Common myeloid progenitor, CD34-positive (primary cell): ENCODE results near the gene CC2D1A.
"Not testable (repeated sequence)": the region's sequence is repeated elsewhere in the genome, so short reads cannot be mapped to it uniquely, and the experiment has no call there.

ENCODE experiments used
- CTCF ChIA-PET: fragments of 350-600 bp; sonication (Branson Sonifier 250); formaldehyde crosslinking; loops from one replicate; lab custom pipeline; 2021; ENCODE audit warnings: antibody characterized with exemption; lab: Charles Lee
- POLR2A ChIA-PET: fragments of 350-600 bp; sonication (Branson Sonifier 250); formaldehyde crosslinking; loops from one replicate; lab custom pipeline; 2021; ENCODE audit warnings: antibody characterized with exemption; lab: Charles Lee
- DNase-seq, 3 donors: peaks; one replicate each; pipeline versions ENCODE4 v3.0.0 to v3.0.0-alpha.2; 2013
- H3K27ac ChIP-seq, 2 experiments: 1 replicate in 1 of 2; 2 replicates in 1 of 2; pipeline ENCODE4 v1.7.0; 2013; ENCODE audit warnings: inconsistent platforms in 2 of 2, low read length in 2 of 2, mild to moderate bottlenecking in 2 of 2, low read depth in 1 of 2, moderate library complexity in 1 of 2; ENCODE audit not compliant: severe bottlenecking in 2 of 2, insufficient read depth in 1 of 2, poor library complexity in 1 of 2
- H3K27me3 ChIP-seq, 5 experiments: replicated peaks in 2 of 5; 1 replicate in 3 of 5; 2 replicates in 2 of 5; pipeline versions ENCODE4 v1.6.1 to v1.7.0; 2013; ENCODE audit warnings: low read length in 4 of 5, mild to moderate bottlenecking in 2 of 5, moderate library complexity in 2 of 5, inconsistent platforms in 1 of 5; ENCODE audit not compliant: insufficient read depth in 5 of 5, control insufficient read depth in 4 of 5
- H3K36me3 ChIP-seq, 4 experiments: 1 replicate in 2 of 4; 2 replicates in 2 of 4; pipeline versions ENCODE4 v1.6.1 to v1.7.0; 2013; ENCODE audit warnings: low read length in 3 of 4, control low read depth in 1 of 4, mild to moderate bottlenecking in 1 of 4; ENCODE audit not compliant: control insufficient read depth in 4 of 4, insufficient read depth in 4 of 4
- H3K4me1 ChIP-seq, 4 experiments: 1 replicate in 3 of 4; 2 replicates in 1 of 4; pipeline versions ENCODE4 v1.6.1 to v1.7.1; 2013; ENCODE audit warnings: low read length in 3 of 4, mild to moderate bottlenecking in 3 of 4, control low read depth in 1 of 4, inconsistent platforms in 1 of 4, moderate library complexity in 1 of 4; ENCODE audit not compliant: control insufficient read depth in 4 of 4, insufficient read depth in 4 of 4; ENCODE audit errors: control extremely low read depth in 1 of 4
- H3K4me3 ChIP-seq, 7 experiments: 1 replicate in 4 of 7; 2 replicates in 3 of 7; pipeline versions ENCODE4 v1.5.1 to v1.7.0; 2013; ENCODE audit warnings: mild to moderate bottlenecking in 7 of 7, low read length in 6 of 7, moderate library complexity in 6 of 7, inconsistent platforms in 2 of 7, low read depth in 2 of 7, control low read depth in 1 of 7; ENCODE audit not compliant: insufficient read depth in 4 of 7, control insufficient read depth in 1 of 7; ENCODE audit errors: extremely low read depth in 1 of 7
- H3K9me3 ChIP-seq, 5 experiments: 1 replicate in 4 of 5; 2 replicates in 1 of 5; pipeline versions ENCODE4 v1.6.1 to v1.7.1; 2013; ENCODE audit warnings: low read length in 4 of 5, mild to moderate bottlenecking in 2 of 5, inconsistent platforms in 1 of 5, low read depth in 1 of 5, moderate library complexity in 1 of 5; ENCODE audit not compliant: control insufficient read depth in 4 of 5, insufficient read depth in 2 of 5; ENCODE audit errors: control extremely low read depth in 1 of 5
- WGBS: methylation state at CpG from one replicate; pipeline ENCODE4 v1.1.5; 2013; ENCODE audit not compliant: insufficient coverage; 5-methylcytosine and 5-hydroxymethylcytosine counted together

The CC2D1A gene

GRCh38 chr19:13973479-13973878 lies 67.5 kb downstream of the CC2D1A start:
- H3K36me3 ChIP-seq: peaks cover 5 to 47% (median 31%) of the 10 kb centered on the region in 4 experiments
- not testable (repeated sequence) for H3K9me3 ChIP-seq, H3K4me1 ChIP-seq, H3K27me3 ChIP-seq, H3K4me3 ChIP-seq, H3K27ac ChIP-seq, DNase-seq
- ChIA-PET POLR2A (interaction anchor here (0.8 kb wide), 1 partner anchor 26 kb away, joined by 3 read pairs; no protein-coding TSS in a partner anchor), CTCF (interaction anchor here (0.9 to 1.4 kb wide), 5 partner anchors 10 to 76 kb away, joined by 3 to 4 read pairs (median 3); no protein-coding TSS in a partner anchor)
- WGBS: 100% methylated on average over 3 of the region's 3 CpGs

GRCh38 chr19:13974073-13974472 lies 68.1 kb downstream of the CC2D1A start:
- peak in 1 of 3 donors; percentile 35 for DNase-seq
- Histone ChIP-seq H3K4me1 (peaks cover 0 to 14% (median 11%) of the 10 kb centered on the region in 4 experiments), H3K27me3 (no peaks in the 10 kb centered on the region), H3K36me3 (peaks cover 3 to 41% (median 25%) of the 10 kb centered on the region in 4 experiments), H3K9me3 (no peaks in the 10 kb centered on the region), H3K27ac (no peak overlapping the region), H3K4me3 (no peak overlapping the region)
- 92% methylated on average over 12 of the region's 12 CpGs for WGBS
- ChIA-PET POLR2A (no interaction called here), CTCF (interaction anchor here (0.9 to 1.4 kb wide), 4 partner anchors 10 to 75 kb away, joined by 3 read pairs; no protein-coding TSS in a partner anchor)

GRCh38 chr19:13975870-13976269 lies 69.9 kb downstream of the CC2D1A start:
- Histone ChIP-seq H3K4me3 (no peak overlapping the region), H3K36me3 (peaks cover 0 to 33% (median 19%) of the 10 kb centered on the region in 4 experiments), H3K4me1 (peaks cover 0 to 31% (median 29%) of the 10 kb centered on the region in 4 experiments), H3K27me3 (no peaks in the 10 kb centered on the region), H3K27ac (no peak overlapping the region), H3K9me3 (no peaks in the 10 kb centered on the region)
- 93% methylated on average over 10 of the region's 11 CpGs for WGBS
- ChIA-PET CTCF (interaction anchor here (1.1 to 1.9 kb wide), 3 partner anchors 14 to 100 kb away, joined by 4 to 6 read pairs (median 4); no protein-coding TSS in a partner anchor), POLR2A (interaction anchor here (0.7 to 1.0 kb wide), 2 partner anchors 30 to 66 kb away, joined by 3 to 5 read pairs; partner anchors contain the start of gene RFX1)
- no peak for DNase-seq

DNA sequence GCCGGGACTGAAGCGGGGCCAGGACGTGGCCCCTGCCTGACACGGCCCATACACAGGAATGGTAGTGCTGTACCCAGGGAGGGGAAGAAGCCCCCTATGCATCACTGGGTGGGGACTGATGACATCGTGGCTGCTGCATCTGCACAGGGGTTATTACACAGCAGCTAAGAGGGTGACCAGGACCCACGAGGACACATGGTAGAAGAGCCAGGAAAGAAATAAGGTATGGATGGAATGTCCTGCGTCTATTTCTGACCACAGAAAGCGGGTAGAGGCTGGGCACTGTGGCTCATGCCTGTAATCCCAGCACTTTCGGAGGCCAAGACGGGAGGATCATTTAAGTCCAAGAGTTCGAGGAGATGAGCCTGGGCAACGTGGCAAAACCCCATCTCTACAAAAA lies 70.4 kb downstream of the CC2D1A start:
- 98% methylated on average over 12 of the region's 12 CpGs for WGBS
- H3K4me3 ChIP-seq: no peak overlapping the region
- DNase-seq: no peak
- POLR2A ChIA-PET: interaction anchor here (0.7 kb wide), 1 partner anchor 66 kb away, joined by 5 read pairs; no protein-coding TSS in a partner anchor
- CTCF ChIA-PET: interaction anchor here (1.1 to 3.6 kb wide), 8 partner anchors 8 to 99 kb away, joined by 3 to 18 read pairs (median 5); no protein-coding TSS in a partner anchor
- H3K27me3 ChIP-seq: no peaks in the 10 kb centered on the region
- no peaks in the 10 kb centered on the region for H3K9me3 ChIP-seq
- no peak overlapping the region for H3K27ac ChIP-seq
- peaks cover 0 to 37% (median 34%) of the 10 kb centered on the region in 4 experiments for H3K4me1 ChIP-seq
- peaks cover 0 to 29% (median 17%) of the 10 kb centered on the region in 4 experiments for H3K36me3 ChIP-seq

- 89% methylated on average over 9 of the region's 12 CpGs for WGBS
- H3K27ac ChIP-seq: peak overlapping the region in 1 of 2 experiments; percentile 43
- CTCF ChIA-PET: interaction anchor here (0.8 to 3.6 kb wide), 8 partner anchors 10 to 65 kb away, joined by 3 to 18 read pairs (median 4); no protein-coding TSS in a partner anchor
Observed at GRCh38 chr19:13977803-13978202, 71.8 kb downstream of the CC2D1A start.

GRCh38 chr19:13978351-13979243 lies 72.6 kb downstream of the CC2D1A start:
- 1% methylated on average over 70 of the region's 74 CpGs for WGBS
- Histone ChIP-seq H3K36me3 (peaks cover 0 to 28% (median 14%) of the 10 kb centered on the region in 4 experiments), H3K4me3 (peak overlapping the region; percentile 24 to 76 (median 39)), H3K9me3 (no peaks in the 10 kb centered on the region), H3K4me1 (peaks cover 0 to 57% (median 50%) of the 10 kb centered on the region in 4 experiments), H3K27ac (peak overlapping the region in 1 of 2 experiments; percentile 49), H3K27me3 (no peaks in the 10 kb centered on the region)
- DNase-seq: peak; percentile 57 to 78 (median 76)
- POLR2A ChIA-PET: interaction anchor here (0.7 to 2.5 kb wide), 5 partner anchors 22 to 91 kb away, joined by 3 to 24 read pairs (median 3); partner anchors contain the start of gene RFX1
- CTCF ChIA-PET: interaction anchor here (0.8 to 3.6 kb wide), 9 partner anchors 9 to 65 kb away, joined by 3 to 18 read pairs (median 4); no protein-coding TSS in a partner anchor

More at GRCh38 chr19:13977803-13978202, 71.8 kb downstream of the CC2D1A start:
- Histone ChIP-seq H3K36me3 (peaks cover 0 to 30% (median 15%) of the 10 kb centered on the region in 4 experiments), H3K27me3 (no peaks in the 10 kb centered on the region), H3K4me3 (peak overlapping the region in 1 of 7 experiments; percentile 76), H3K4me1 (peaks cover 0 to 49% (median 44%) of the 10 kb centered on the region in 4 experiments), H3K9me3 (no peaks in the 10 kb centered on the region)
- DNase-seq: no peak
- POLR2A ChIA-PET: interaction anchor here (0.6 to 2.5 kb wide), 2 partner anchors 9 to 29 kb away, joined by 3 to 24 read pairs; partner anchors contain the start of gene RFX1
